GM21576 (cell line): ENCODE measurements around the gene HDAC4.

Experiments used
- ATAC-seq: cut with Tn5 transposase; IDR thresholded peaks from one replicate; pipeline ENCODE4 v1.9.1; 2021; ENCODE audit warnings: mild to moderate bottlenecking, moderate library complexity; ENCODE audit not compliant: unreplicated experiment

HDAC4 gene

GRCh38 chr2:239162141-239162821 is 238.5 kb downstream of the HDAC4 start:
- no peak for ATAC-seq

GRCh38 chr2:239161711-239162140 is 239.1 kb downstream of the HDAC4 start:
- no peak for ATAC-seq

- ATAC-seq, result no peak
Measured at GRCh38 chr2:239160226-239161143, 240.3 kb downstream of the HDAC4 start.

DNA sequence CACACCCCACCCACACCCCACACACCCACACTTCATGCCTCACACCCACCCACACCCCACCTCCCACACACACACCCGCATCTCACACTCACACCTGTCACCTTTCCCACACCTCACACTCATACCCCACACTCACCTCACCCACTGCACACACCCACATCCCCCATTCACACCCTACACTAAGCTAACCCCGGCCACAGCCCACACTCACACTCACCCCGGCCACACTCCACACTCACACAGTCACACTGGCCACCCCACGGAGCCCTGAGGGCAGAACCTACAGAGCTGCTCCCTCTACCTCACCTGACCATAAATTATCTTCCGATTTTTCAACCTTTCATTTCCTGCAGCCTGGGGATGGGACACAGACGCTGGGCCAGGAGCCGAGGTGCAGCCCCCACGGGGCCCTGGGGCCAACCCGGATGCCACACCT is 241.3 kb downstream of the HDAC4 start:
- no peak for ATAC-seq

DNA sequence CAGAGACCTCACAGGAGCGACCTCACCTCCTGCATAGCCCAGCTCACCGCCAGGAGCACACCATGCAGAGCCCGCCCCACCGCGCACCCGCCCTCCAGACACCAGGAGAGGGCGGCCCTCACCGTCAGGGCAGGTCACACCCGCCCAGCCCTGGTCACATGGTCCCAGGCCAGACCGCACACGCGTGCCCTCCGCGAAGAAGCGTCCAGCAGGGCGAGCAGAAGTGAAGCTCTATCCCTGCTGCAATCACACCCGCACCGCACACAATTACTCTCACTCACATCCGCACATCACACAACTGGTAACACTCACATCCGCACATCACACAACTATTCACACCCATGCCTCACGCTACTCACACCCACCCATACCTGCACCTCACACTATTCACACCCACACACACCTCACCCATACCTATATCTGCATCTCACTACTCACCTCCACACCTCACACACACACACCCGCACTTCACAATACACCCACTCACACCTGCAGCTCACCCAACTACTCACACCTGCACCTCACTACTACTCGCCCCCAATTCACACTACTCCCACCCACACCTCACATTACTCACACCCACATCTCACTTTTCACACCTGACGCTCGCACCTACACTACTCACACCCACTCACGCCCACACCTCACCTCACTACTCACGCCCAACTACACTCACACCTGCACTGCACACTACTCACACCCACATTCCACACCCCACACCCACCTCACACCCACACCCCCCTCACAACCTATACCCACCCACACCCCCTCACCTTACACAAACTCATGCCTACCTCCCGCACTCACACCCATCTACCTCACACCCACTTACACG is 242.0 kb downstream of the HDAC4 start:
- ATAC-seq, result no peak

DNA sequence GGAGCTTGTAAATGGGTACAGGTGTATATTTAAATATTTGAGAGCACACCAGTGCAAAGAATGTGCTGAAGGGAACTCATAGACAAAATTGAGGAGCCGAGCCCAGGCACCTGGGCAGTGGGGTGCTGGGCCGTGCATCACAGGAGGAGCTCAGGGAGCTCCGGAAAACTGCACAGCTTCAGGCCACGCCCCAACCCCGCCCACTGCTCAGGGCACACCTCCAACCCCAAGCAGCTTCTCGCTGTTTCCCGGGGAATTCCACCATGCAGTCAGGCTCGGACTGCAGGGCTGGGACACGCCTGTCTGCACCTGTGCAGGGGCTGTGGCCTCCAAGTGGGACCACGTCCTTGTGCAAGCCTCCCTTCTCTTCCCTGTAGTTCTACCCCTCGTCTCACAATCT is 243.0 kb downstream of the HDAC4 start:
- no peak for ATAC-seq

DNA sequence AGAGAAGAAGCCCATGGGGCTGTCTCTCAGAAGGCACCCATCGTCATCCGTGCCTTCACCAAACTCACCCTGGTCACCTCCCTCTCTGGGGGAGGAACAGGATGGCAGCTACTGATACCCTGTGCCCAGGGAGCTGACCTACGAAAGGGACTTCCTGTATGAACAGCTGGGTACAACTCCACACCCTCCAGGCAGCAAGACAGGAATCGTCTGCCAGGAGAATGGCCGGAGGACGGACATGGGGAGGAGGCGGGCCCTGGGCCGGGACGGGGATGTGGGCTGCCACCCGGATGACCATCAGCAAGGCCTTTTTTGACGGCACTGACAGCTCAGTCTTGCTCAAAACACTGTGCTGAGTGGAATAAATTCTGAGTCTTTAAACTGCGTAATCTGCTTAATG is 243.6 kb downstream of the HDAC4 start:
- ATAC-seq, result no peak

DNA sequence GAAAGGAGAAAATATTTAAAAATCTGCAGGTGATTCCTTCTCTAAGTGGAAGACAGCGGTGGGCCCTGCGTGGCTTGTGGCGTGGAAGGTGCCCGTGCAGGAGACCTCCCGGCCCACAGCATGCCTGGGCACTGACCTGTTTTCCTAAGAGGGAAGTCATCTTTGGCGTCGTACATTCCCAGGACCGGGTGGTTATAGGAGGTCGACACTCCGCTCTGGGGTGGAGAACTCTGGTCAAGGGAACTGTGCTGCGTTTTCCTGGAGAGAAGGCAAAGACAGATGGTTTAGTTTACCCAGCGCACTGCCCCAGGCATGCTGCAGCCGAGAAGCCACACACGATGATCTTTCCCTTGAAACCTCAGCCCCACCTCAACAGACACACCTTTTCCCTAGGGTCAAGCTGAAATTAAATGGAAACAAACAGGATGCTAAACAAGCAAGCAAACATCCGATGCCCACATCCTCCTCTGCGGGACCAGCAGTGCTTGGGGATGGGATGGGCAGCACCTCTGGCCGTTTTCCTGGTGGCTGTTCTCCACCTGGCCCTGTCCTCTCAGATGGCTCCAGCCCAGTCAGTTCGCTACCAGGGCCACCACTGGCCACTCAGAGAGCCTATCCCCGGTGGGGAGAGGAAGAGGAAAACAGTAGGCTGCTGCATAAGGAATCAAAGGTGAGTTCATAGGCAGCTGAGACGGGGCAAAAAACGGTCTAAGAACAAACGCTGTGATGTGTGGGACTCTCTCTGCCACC is 244.1 kb downstream of the HDAC4 start:
- ATAC-seq, result no peak

DNA sequence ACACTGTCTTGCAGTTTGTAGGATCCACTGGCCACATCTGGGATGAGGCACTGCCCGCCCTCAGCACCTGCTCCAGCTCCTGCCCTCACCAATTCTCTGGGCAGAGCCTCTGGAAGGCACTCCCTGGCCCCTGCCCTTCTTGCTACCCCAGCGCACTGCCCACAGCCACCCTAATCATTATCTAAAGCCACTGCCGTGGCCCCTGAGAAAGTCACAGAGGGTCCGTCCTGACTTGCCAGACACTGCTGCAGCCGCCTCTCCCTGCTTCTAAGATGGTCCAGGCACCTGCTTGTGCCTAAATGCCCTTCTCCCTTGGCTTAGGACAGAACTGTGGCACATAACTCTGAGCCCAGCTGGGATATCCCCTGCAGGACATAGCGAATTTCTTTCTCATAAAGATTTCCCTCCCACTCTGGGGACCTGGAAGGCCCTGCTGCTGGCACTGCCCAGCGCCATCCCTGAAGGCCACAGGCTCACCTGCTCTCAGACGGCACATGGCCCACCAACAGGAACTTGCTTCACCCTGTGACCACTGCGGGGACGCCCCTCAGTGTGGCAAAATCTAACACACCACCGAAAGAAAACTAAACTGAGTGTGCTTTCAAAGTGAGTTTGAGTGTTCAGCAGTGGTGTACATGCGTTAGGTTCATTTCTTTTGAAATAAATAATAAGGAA is 244.9 kb downstream of the HDAC4 start:
- ATAC-seq, result no peak

GRCh38 chr2:239154971-239155805 is 245.6 kb downstream of the HDAC4 start:
- no peak for ATAC-seq

DNA sequence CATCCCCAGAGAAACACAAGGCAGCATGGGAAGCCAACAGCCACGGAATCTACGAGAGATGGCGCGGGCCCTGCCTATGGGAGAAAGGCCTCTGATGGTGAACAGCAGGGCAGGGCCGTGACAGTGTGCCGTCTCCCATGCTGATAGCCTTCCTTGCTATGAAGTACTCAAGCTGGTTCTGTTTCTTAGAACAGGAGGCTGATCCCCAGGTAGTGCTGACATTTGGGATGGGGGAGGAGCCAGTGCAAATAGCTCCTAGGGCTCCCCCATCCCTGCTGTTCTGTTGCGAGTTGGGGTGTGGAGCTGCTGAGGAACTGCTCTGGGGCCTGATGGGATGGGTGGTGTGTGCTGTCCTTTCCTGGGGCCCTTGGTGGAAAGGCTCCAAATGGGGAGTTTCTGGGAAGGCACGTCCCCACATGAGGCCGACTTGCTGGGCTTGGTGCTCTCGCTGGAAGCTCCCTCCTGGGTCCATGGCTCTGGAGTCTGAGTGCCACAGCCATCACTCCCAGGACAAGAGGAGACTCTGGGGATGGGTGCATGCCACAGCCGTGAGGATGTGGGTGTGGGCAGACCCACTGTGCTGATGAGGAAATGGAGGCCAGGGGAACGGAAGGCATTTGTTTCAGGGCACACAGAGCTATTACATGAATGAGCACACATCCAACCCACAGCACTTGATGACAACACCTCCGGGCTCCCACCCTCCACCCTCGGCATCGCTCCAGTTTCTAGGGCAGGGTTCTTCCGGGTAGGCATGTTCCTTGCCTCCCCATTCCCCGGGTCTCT is 246.8 kb downstream of the HDAC4 start:
- no peak for ATAC-seq

- ATAC-seq, result no peak
Measured at GRCh38 chr2:239152916-239153305, 247.9 kb downstream of the HDAC4 start.

- ATAC-seq, result no peak
Measured at GRCh38 chr2:239152239-239152915, 248.4 kb downstream of the HDAC4 start.

- ATAC-seq, result no peak
Measured at GRCh38 chr2:239151201-239152131, 249.4 kb downstream of the HDAC4 start.

- ATAC-seq, result no peak
Measured at GRCh38 chr2:239150125-239151011, 250.5 kb downstream of the HDAC4 start.

DNA sequence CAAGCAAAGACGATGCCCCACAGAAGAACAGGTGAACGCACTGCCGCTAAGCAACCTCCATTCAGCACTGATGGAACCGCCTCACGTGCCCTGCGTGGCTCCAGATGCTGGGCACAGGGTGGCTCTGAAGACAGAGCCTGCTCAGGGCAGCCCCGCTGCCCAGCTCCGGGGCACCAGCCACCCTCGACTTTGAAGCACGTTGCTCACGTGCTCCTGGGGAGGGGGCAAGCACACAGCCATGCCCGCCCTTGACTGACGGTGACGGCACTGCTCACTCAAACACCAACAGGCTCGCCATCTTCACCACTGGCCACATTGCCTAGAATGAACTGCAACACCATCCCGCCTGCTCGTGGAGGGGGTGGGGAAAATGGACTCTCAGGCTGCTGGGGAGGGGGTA is 251.3 kb downstream of the HDAC4 start:
- ATAC-seq, result no peak
